ENCODE data around the gene TYW3.

DNA sequence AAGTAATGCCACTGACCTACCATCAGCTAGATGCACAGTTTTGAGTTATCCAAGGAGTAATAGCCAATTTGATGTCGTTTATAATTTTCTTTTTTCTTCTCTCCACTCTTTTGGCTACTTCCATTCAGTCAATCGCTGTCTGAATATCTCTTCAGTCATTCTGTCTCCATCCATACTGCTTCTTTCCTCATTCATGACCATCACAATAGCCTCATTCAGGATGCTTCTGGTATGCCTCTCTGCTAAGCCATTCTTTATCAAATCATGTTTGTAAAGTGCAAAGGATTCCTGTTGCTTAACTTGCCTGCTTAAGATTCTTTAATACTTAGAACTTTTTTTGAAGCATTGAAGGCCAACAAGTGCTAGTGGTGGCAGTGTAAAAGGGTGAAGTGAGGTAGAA lies 20.2 kb downstream of the TYW3 start:
- TF ChIP-seq, protein P1, sequence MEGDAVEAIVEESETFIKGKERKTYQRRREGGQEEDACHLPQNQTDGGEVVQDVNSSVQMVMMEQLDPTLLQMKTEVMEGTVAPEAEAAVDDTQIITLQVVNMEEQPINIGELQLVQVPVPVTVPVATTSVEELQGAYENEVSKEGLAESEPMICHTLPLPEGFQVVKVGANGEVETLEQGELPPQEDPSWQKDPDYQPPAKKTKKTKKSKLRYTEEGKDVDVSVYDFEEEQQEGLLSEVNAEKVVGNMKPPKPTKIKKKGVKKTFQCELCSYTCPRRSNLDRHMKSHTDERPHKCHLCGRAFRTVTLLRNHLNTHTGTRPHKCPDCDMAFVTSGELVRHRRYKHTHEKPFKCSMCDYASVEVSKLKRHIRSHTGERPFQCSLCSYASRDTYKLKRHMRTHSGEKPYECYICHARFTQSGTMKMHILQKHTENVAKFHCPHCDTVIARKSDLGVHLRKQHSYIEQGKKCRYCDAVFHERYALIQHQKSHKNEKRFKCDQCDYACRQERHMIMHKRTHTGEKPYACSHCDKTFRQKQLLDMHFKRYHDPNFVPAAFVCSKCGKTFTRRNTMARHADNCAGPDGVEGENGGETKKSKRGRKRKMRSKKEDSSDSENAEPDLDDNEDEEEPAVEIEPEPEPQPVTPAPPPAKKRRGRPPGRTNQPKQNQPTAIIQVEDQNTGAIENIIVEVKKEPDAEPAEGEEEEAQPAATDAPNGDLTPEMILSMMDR (IDR thresholded peaks at IDR 0.05): no peak
- TF ChIP-seq EZH2 (IDR thresholded peaks at IDR 0.05; ENCODE audit: borderline replicate concordance, insufficient read depth, low read depth, low read length, poor library complexity, severe bottlenecking): no peak
